H1 (cell line): ENCODE measurements around the gene ZNF316.

Source experiments
- CREB1 ChIP-seq: IDR thresholded peaks from 2 replicates; pipeline ENCODE4 v1.6.1; 2012; ENCODE audit warnings: inconsistent platforms
- CTCF ChIP-seq, 3 experiments: IDR thresholded peaks; 1 replicate in 2 of 3; 2 replicates in 1 of 3; pipeline versions ENCODE4 v1.5.1 to v1.6.1; 2011; ENCODE audit warnings: low read length in 3 of 3, mild to moderate bottlenecking in 3 of 3, inconsistent platforms in 2 of 3, low read depth in 1 of 3, moderate library complexity in 1 of 3; ENCODE audit not compliant: insufficient read depth in 1 of 3; ENCODE audit errors: control extremely low read depth in 1 of 3

GRCh38 chr7:6621195-6622133 is 15.7 kb upstream of the ZNF316 start:
- TF ChIP-seq CREB1 (no peak), CTCF (IDR thresholded peaks at IDR 0.05; ENCODE audit: control extremely low read depth in 1 of 3, insufficient read depth in 1 of 3, low read depth in 1 of 3, low read length in 3 of 3) (no peak)
